Liver (tissue), 9 donors: Measurements from ENCODE around the gene MKKS. TPM values are rescaled to one million over a fixed set of nuclear protein-coding genes. Genes with fewer than 3 reads are reported as not detected.

Experiments
- DNase-seq: peaks from one replicate; pipeline ENCODE4 v3.0.0-alpha.2; 2017; ENCODE audit warnings: low spot score
- H3K27ac ChIP-seq, 2 donors: one replicate each; pipeline ENCODE4 v1.7.0; 2013; ENCODE audit warnings: inconsistent platforms in 2 of 2, low read length in 2 of 2, control low read depth in 1 of 2, low read depth in 1 of 2, mild to moderate bottlenecking in 1 of 2
- H3K27me3 ChIP-seq, 4 donors: one replicate each; pipeline versions ENCODE4 v1.6.1 to v1.7.0; 2013; ENCODE audit warnings: low read length in 3 of 4, inconsistent platforms in 1 of 4, mild to moderate bottlenecking in 1 of 4, moderate library complexity in 1 of 4; ENCODE audit not compliant: control insufficient read depth in 4 of 4, insufficient read depth in 4 of 4
- H3K36me3 ChIP-seq, 4 donors: one replicate each; pipeline versions ENCODE4 v1.6.1 to v1.7.0; 2013; ENCODE audit warnings: low read length in 3 of 4, mild to moderate bottlenecking in 3 of 4, low read depth in 1 of 4, moderate library complexity in 1 of 4; ENCODE audit not compliant: control insufficient read depth in 4 of 4, insufficient read depth in 3 of 4
- H3K4me1 ChIP-seq, 4 donors: one replicate each; pipeline versions ENCODE4 v1.6.1 to v1.7.0; 2013; ENCODE audit warnings: low read length in 3 of 4, mild to moderate bottlenecking in 3 of 4, moderate library complexity in 1 of 4; ENCODE audit not compliant: control insufficient read depth in 4 of 4, insufficient read depth in 4 of 4
- H3K4me3 ChIP-seq, 3 donors: one replicate each; pipeline versions ENCODE4 v1.6.1 to v1.7.0; 2013; ENCODE audit warnings: low read length in 3 of 3, control low read depth in 1 of 3, low read depth in 1 of 3, mild to moderate bottlenecking in 1 of 3
- H3K9ac ChIP-seq, 2 donors: one replicate each; pipeline ENCODE4 v1.7.0; 2013; ENCODE audit warnings: low read length in 2 of 2, mild to moderate bottlenecking in 2 of 2, moderate library complexity in 2 of 2, control low read depth in 1 of 2, low read depth in 1 of 2
- H3K9me3 ChIP-seq, 4 donors: one replicate each; pipeline versions ENCODE4 v1.6.1 to v1.7.0; 2013; ENCODE audit warnings: low read length in 3 of 4; ENCODE audit not compliant: control insufficient read depth in 4 of 4
- EGR1 ChIP-seq, 2 donors: IDR thresholded peaks; 2 replicates each; pipeline ENCODE4 v1.6.1; 2016 to 2018; ENCODE audit warnings: antibody characterized with exemption in 2 of 2, low read depth in 2 of 2
- FOXA1 ChIP-seq: IDR thresholded peaks from 2 replicates; pipeline ENCODE4 v1.6.1; 2016; ENCODE audit warnings: antibody characterized with exemption
- FOXA2 ChIP-seq: IDR thresholded peaks from 2 replicates; pipeline ENCODE4 v1.6.1; 2016; ENCODE audit warnings: antibody characterized with exemption
- GABPA ChIP-seq, 2 donors: IDR thresholded peaks in 1 of 2; conservative IDR thresholded peaks in 1 of 2; 2 replicates each; pipeline ENCODE4 v1.6.1; 2016; ENCODE audit warnings: antibody characterized with exemption in 2 of 2, mild to moderate bottlenecking in 1 of 2, moderate library complexity in 1 of 2
- JUND ChIP-seq, 2 donors: IDR thresholded peaks; 2 replicates each; pipeline ENCODE4 v1.6.1; 2016; ENCODE audit warnings: antibody characterized with exemption in 2 of 2
- RAD21 ChIP-seq, 2 donors: IDR thresholded peaks; 2 replicates each; pipeline ENCODE4 v1.6.1; 2016; ENCODE audit warnings: antibody characterized with exemption in 2 of 2, mild to moderate bottlenecking in 2 of 2
- RXRA ChIP-seq, 2 donors: IDR thresholded peaks; 2 replicates each; pipeline ENCODE4 v1.6.1; 2017 to 2018; ENCODE audit warnings: antibody characterized with exemption in 2 of 2, mild to moderate bottlenecking in 1 of 2
- TAF1 ChIP-seq: conservative IDR thresholded peaks from 2 replicates; pipeline ENCODE4 v1.6.1; 2016; ENCODE audit warnings: antibody characterized with exemption, mild to moderate bottlenecking
- WGBS: extraction: QIAGEN DNeasy Blood & Tissue Kit; methylation state at CpG from one replicate; pipeline ENCODE4 v1.1.7; 2013; 5-methylcytosine and 5-hydroxymethylcytosine counted together
- polyA plus RNA-seq, 2 donors: library from polyadenylated mRNA; stranded (reverse) in 1 of 2; unstranded in 1 of 2; fragments of 200-250 nt in 1 of 2; fragments of >200 nt in 1 of 2; fragmentation: Nextera tagmentation in 1 of 2; extraction: Ambion mirVana in 1 of 2; gene quantifications; one replicate each; pipeline versions ENCODE4 v1.2.1 to v1.2.3, GENCODE V29; 2013 to 2015
- total RNA-seq, 2 donors: library from RNA; depleted of rRNA; stranded (reverse); fragments of >200 nt; gene quantifications; one replicate each; pipeline ENCODE4 v1.2.3, GENCODE V29; 2014
- TF ChIP-seq, protein P1 (sequence below): fragments of 150-350 bp; IDR thresholded peaks from 2 replicates; pipeline ENCODE4 v1.5.1; 2017; ENCODE audit warnings: improper control_type of control experiment, low read depth, low read length; ENCODE audit not compliant: missing input control
- TF ChIP-seq, protein P2 (sequence below): IDR thresholded peaks from 2 replicates; pipeline ENCODE4 v1.6.1; 2016; ENCODE audit warnings: antibody characterized with exemption
- TF ChIP-seq, protein P3 (sequence below): IDR thresholded peaks from 2 replicates; pipeline ENCODE4 v1.6.1; 2016; ENCODE audit warnings: antibody characterized with exemption
- donor health status: healthy.
- donor health status: healthy.
- donor health status: healthy.
- donor health status: healthy.
- donor health status: healthy.

MKKS gene
- total and polyA plus RNA-seq, 4 donors, result 8.3 to 19.1 (median 14.7) TPM

DNA sequence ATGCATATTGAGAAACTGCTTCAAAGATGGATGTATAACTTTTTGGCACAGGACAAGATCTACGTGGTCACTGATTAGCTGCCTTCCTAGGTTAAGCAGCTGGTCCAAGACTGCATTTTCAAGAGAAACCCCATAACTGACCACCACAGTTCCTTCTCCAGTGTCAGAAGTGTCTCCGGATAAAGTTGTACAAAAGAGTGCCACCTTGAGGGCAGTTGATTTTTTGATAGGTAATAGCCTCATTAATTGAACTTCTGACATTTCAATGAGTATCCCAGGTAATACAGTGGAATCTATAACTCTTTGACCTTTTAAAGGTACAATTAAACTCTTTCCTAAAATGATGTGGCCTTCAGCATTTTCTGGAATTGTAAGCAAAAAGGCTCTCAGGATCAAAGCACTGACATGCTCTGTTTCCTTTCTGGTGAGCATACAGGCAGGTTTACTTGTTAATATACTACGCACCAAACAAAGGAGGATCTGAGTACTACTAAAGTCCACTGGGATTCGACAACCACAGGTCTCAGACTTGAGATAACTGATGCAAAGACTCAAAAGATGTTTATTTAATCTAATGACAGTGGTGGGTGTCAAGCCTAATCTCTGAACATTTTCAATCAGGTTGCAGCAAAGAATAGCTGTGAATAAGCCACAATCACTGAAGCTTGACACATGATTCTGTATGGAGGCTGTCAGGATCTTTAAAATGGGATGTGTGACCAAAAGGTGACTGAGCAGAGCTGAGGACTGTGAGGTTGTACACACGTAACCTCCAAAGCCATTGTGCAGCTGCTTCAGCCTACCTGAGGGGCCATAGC is 21.2 kb downstream of the MKKS start:
- H3K4me3 ChIP-seq, result no peak overlapping the region
- peak; percentile 53 to 64 for TF ChIP-seq RAD21 (IDR thresholded peaks at IDR 0.05)
- TF ChIP-seq, protein P1, sequence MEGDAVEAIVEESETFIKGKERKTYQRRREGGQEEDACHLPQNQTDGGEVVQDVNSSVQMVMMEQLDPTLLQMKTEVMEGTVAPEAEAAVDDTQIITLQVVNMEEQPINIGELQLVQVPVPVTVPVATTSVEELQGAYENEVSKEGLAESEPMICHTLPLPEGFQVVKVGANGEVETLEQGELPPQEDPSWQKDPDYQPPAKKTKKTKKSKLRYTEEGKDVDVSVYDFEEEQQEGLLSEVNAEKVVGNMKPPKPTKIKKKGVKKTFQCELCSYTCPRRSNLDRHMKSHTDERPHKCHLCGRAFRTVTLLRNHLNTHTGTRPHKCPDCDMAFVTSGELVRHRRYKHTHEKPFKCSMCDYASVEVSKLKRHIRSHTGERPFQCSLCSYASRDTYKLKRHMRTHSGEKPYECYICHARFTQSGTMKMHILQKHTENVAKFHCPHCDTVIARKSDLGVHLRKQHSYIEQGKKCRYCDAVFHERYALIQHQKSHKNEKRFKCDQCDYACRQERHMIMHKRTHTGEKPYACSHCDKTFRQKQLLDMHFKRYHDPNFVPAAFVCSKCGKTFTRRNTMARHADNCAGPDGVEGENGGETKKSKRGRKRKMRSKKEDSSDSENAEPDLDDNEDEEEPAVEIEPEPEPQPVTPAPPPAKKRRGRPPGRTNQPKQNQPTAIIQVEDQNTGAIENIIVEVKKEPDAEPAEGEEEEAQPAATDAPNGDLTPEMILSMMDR, result peak; percentile 17
- TF ChIP-seq RXRA (IDR thresholded peaks at IDR 0.05), result no peak
- no peak for TF ChIP-seq FOXA2
- peaks cover 0 to 2% (median 1%) of the 10 kb centered on the region in 4 donors for H3K4me1 ChIP-seq
- peaks cover 0 to 7% (median 4%) of the 10 kb centered on the region in 4 donors for H3K36me3 ChIP-seq
- DNase-seq, result no peak
- 78% methylated on average over 5 of the region's 5 CpGs for WGBS
- no peak overlapping the region for H3K27ac ChIP-seq
- H3K9me3 ChIP-seq, result no peaks in the 10 kb centered on the region
- H3K27me3 ChIP-seq, result no peaks in the 10 kb centered on the region
- no peak overlapping the region for H3K9ac ChIP-seq

- H3K9ac ChIP-seq, result no peak overlapping the region
- H3K27me3 ChIP-seq, result no peaks in the 10 kb centered on the region
- no peaks in the 10 kb centered on the region for H3K9me3 ChIP-seq
- TF ChIP-seq, protein P2, sequence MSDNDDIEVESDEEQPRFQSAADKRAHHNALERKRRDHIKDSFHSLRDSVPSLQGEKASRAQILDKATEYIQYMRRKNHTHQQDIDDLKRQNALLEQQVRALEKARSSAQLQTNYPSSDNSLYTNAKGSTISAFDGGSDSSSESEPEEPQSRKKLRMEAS, result no peak
- TF ChIP-seq EGR1 (IDR thresholded peaks at IDR 0.05; ENCODE audit: low read depth in 2 of 2), result no peak
- no peak for TF ChIP-seq JUND (IDR thresholded peaks at IDR 0.05)
- TF ChIP-seq, protein P3, sequence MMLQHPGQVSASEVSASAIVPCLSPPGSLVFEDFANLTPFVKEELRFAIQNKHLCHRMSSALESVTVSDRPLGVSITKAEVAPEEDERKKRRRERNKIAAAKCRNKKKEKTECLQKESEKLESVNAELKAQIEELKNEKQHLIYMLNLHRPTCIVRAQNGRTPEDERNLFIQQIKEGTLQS, result no peak
- TF ChIP-seq, protein P1, result no peak
- no peak for TF ChIP-seq RAD21 (IDR thresholded peaks at IDR 0.05)
- no peak for TF ChIP-seq TAF1
- no peak for TF ChIP-seq FOXA1
- TF ChIP-seq GABPA (IDR thresholded peaks at IDR 0.05 in 1 of 2, conservative IDR thresholded peaks at IDR 0.05 in 1 of 2), result no peak
- no peak for DNase-seq
- 88% methylated on average over 1 of the region's 1 CpG for WGBS
- no peak overlapping the region for H3K27ac ChIP-seq
- H3K36me3 ChIP-seq, result peaks cover 1 to 7% (median 4%) of the 10 kb centered on the region in 4 donors
- H3K4me3 ChIP-seq, result no peak overlapping the region
- no peaks in the 10 kb centered on the region for H3K4me1 ChIP-seq
These were observed 22.3 kb downstream of the MKKS start for GRCh38 chr20:10411673-10412072.
